Thyroid gland (tissue), 4 donors: Measurements from ENCODE around the gene RGS1.

Source experiments
- CTCF ChIP-seq, 6 experiments: fragments of 200-600 bp in 3 of 6; fragments of 450-650 bp in 3 of 6; sonication (generic) in 3 of 6; IDR thresholded peaks; one replicate each; pipeline ENCODE4 v1.5.1; 2016 to 2019; ENCODE audit warnings: antibody characterized with exemption in 6 of 6, mild to moderate bottlenecking in 2 of 6, inconsistent platforms in 1 of 6, moderate library complexity in 1 of 6
- POLR2A ChIP-seq, 2 donors: fragments of 450-650 bp; IDR thresholded peaks; one replicate each; pipeline ENCODE4 v1.6.1; 2017; ENCODE audit warnings: antibody characterized with exemption in 2 of 2, mild to moderate bottlenecking in 2 of 2, moderate library complexity in 1 of 2

GRCh38 chr1:192579010-192579738 is 3.6 kb downstream of the RGS1 start:
- TF ChIP-seq CTCF (IDR thresholded peaks at IDR 0.05) (no peak), POLR2A (IDR thresholded peaks at IDR 0.05) (no peak)
